GM12878 (cell line): ENCODE results near the gene SLCO4A1.

Experiments used
- CREB1 ChIP-seq: IDR thresholded peaks from 2 replicates; pipeline ENCODE4 v1.6.1; 2012; ENCODE audit warnings: low read depth, mild to moderate bottlenecking, inconsistent platforms
- DPF2 ChIP-seq: fragments of 450-650 bp; IDR thresholded peaks from 2 replicates; pipeline ENCODE4 v1.6.1; 2017; ENCODE audit warnings: mild to moderate bottlenecking
- EZH2 ChIP-seq: IDR thresholded peaks from 2 replicates; pipeline ENCODE4 v1.6.1; 2012; ENCODE audit warnings: low read depth, mild to moderate bottlenecking, control low read depth, inconsistent platforms, low read length, borderline replicate concordance; ENCODE audit not compliant: control insufficient read depth
- POLR2A ChIP-seq: IDR thresholded peaks from 2 replicates; pipeline ENCODE4 v1.6.1; 2011; ENCODE audit warnings: low read depth, mild to moderate bottlenecking, low read length
- POLR2AphosphoS2 ChIP-seq: IDR thresholded peaks from 2 replicates; pipeline ENCODE4 v1.6.1; 2011; ENCODE audit warnings: low read depth, mild to moderate bottlenecking, low read length, improper control_type of control experiment, moderate library complexity
- POLR2AphosphoS5 ChIP-seq: IDR thresholded peaks from 2 replicates; pipeline ENCODE4 v1.6.1; 2011; ENCODE audit warnings: mild to moderate bottlenecking, low read length, inconsistent platforms
- SIN3A ChIP-seq: IDR thresholded peaks from 2 replicates; pipeline ENCODE4 v1.6.1; 2012; ENCODE audit warnings: low read depth, low read length, improper control_type of control experiment
- SMC3 ChIP-seq: IDR thresholded peaks from 2 replicates; pipeline ENCODE4 v1.6.1; 2011; ENCODE audit warnings: low read length, improper control_type of control experiment, borderline replicate concordance
- SRF ChIP-seq, 2 experiments: IDR thresholded peaks; 2 replicates each; pipeline ENCODE4 v1.6.1; 2011; ENCODE audit warnings: low read depth in 2 of 2, low read length in 2 of 2, mild to moderate bottlenecking in 1 of 2, moderate library complexity in 1 of 2
- TF ChIP-seq, protein P1 (sequence below), 3 experiments: IDR thresholded peaks in 2 of 3; conservative IDR thresholded peaks in 1 of 3; 2 replicates each; pipeline ENCODE4 v1.5.1; 2011; ENCODE audit warnings: low read depth in 3 of 3, low read length in 3 of 3, mild to moderate bottlenecking in 3 of 3, control low read depth in 2 of 3, moderate library complexity in 2 of 3, inconsistent platforms in 1 of 3, mixed read lengths in 1 of 3; ENCODE audit not compliant: control insufficient read depth in 2 of 3, insufficient read depth in 1 of 3; ENCODE audit errors: extremely low read depth in 1 of 3
- TF ChIP-seq, protein P2 (sequence below): IDR thresholded peaks from 2 replicates; pipeline ENCODE4 v1.6.1; 2012; ENCODE audit warnings: mild to moderate bottlenecking, low read depth, low read length
- TF ChIP-seq, protein P3 (sequence below): fragments of 450-650 bp; IDR thresholded peaks from 2 replicates; pipeline ENCODE4 v1.6.1; 2017; ENCODE audit warnings: mild to moderate bottlenecking

DNA sequence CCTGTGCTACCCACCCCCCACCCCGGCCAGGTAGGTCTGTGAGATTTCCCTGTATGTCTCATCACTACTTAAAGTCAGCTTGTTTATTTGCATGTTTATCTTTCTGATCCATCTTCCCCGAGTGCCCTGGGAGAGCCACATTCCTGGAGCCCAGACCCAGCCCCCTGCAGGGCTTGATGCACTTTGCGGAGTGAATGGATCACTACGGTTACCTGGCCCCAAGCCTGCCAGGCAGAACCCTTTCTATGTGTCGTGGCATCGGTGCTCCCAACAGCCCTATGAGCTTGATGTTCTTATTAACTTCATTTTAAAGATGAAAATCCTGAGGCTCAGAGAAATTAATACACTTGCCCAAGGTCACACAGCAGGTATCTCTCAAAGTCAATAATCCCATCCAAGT lies 13.6 kb upstream of the SLCO4A1 start:
- TF ChIP-seq, protein P1, sequence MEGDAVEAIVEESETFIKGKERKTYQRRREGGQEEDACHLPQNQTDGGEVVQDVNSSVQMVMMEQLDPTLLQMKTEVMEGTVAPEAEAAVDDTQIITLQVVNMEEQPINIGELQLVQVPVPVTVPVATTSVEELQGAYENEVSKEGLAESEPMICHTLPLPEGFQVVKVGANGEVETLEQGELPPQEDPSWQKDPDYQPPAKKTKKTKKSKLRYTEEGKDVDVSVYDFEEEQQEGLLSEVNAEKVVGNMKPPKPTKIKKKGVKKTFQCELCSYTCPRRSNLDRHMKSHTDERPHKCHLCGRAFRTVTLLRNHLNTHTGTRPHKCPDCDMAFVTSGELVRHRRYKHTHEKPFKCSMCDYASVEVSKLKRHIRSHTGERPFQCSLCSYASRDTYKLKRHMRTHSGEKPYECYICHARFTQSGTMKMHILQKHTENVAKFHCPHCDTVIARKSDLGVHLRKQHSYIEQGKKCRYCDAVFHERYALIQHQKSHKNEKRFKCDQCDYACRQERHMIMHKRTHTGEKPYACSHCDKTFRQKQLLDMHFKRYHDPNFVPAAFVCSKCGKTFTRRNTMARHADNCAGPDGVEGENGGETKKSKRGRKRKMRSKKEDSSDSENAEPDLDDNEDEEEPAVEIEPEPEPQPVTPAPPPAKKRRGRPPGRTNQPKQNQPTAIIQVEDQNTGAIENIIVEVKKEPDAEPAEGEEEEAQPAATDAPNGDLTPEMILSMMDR (IDR thresholded peaks at IDR 0.05 in 2 of 3, conservative IDR thresholded peaks at IDR 0.05 in 1 of 3; ENCODE audit: control insufficient read depth in 2 of 3, extremely low read depth in 1 of 3, insufficient read depth in 1 of 3, low read depth in 3 of 3, low read length in 3 of 3): no peak
- TF ChIP-seq SRF (IDR thresholded peaks at IDR 0.05; ENCODE audit: low read depth in 2 of 2, low read length in 2 of 2) (no peak), DPF2 (no peak), SMC3 (no peak), EZH2 (no peak), POLR2AphosphoS2 (no peak), POLR2A (no peak), SIN3A (no peak), POLR2AphosphoS5 (no peak), CREB1 (no peak)
- TF ChIP-seq, protein P2, sequence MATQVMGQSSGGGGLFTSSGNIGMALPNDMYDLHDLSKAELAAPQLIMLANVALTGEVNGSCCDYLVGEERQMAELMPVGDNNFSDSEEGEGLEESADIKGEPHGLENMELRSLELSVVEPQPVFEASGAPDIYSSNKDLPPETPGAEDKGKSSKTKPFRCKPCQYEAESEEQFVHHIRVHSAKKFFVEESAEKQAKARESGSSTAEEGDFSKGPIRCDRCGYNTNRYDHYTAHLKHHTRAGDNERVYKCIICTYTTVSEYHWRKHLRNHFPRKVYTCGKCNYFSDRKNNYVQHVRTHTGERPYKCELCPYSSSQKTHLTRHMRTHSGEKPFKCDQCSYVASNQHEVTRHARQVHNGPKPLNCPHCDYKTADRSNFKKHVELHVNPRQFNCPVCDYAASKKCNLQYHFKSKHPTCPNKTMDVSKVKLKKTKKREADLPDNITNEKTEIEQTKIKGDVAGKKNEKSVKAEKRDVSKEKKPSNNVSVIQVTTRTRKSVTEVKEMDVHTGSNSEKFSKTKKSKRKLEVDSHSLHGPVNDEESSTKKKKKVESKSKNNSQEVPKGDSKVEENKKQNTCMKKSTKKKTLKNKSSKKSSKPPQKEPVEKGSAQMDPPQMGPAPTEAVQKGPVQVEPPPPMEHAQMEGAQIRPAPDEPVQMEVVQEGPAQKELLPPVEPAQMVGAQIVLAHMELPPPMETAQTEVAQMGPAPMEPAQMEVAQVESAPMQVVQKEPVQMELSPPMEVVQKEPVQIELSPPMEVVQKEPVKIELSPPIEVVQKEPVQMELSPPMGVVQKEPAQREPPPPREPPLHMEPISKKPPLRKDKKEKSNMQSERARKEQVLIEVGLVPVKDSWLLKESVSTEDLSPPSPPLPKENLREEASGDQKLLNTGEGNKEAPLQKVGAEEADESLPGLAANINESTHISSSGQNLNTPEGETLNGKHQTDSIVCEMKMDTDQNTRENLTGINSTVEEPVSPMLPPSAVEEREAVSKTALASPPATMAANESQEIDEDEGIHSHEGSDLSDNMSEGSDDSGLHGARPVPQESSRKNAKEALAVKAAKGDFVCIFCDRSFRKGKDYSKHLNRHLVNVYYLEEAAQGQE: no peak
- TF ChIP-seq, protein P3, sequence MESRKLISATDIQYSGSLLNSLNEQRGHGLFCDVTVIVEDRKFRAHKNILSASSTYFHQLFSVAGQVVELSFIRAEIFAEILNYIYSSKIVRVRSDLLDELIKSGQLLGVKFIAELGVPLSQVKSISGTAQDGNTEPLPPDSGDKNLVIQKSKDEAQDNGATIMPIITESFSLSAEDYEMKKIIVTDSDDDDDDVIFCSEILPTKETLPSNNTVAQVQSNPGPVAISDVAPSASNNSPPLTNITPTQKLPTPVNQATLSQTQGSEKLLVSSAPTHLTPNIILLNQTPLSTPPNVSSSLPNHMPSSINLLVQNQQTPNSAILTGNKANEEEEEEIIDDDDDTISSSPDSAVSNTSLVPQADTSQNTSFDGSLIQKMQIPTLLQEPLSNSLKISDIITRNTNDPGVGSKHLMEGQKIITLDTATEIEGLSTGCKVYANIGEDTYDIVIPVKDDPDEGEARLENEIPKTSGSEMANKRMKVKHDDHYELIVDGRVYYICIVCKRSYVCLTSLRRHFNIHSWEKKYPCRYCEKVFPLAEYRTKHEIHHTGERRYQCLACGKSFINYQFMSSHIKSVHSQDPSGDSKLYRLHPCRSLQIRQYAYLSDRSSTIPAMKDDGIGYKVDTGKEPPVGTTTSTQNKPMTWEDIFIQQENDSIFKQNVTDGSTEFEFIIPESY: no peak
